SW 1271 (cell line): ENCODE measurements around the gene P2RX7.

Experiments used
- DNase-seq, 2 experiments: peaks; one replicate each; lab custom pipeline; 2025; lab: John Stamatoyannopoulos, UW

P2RX7 gene

GRCh38 chr12:121229826-121230537 lies 97.3 kb downstream of the P2RX7 start:
- DNase-seq, result peak; percentile 41 to 62

- no peak for DNase-seq
Observed at GRCh38 chr12:121230538-121230907, 97.8 kb downstream of the P2RX7 start.

- DNase-seq, result no peak
Observed at GRCh38 chr12:121232163-121232562, 99.5 kb downstream of the P2RX7 start.

GRCh38 chr12:121232977-121233627 lies 100.4 kb downstream of the P2RX7 start:
- DNase-seq, result no peak

GRCh38 chr12:121233628-121234020 lies 100.9 kb downstream of the P2RX7 start:
- DNase-seq, result no peak

- no peak for DNase-seq
Observed at GRCh38 chr12:121236776-121237175, 104.1 kb downstream of the P2RX7 start.

GRCh38 chr12:121237415-121237814 lies 104.7 kb downstream of the P2RX7 start:
- DNase-seq, result no peak
